CD4-positive, alpha-beta T cell (primary cell): ENCODE measurements around the gene ZNF84. TPM values are rescaled to one million over a fixed set of nuclear protein-coding genes. Genes with fewer than 3 reads are reported as not detected.
A peak's percentile ranks its signal among the peaks of the same experiment; 100 is the strongest.

Experiments
- ATAC-seq: fragments of 200-7000 bp; cut with Tn5 transposase; one replicate; pipeline ENCODE4 v1.10.0; 2022; ENCODE audit warnings: mild to moderate bottlenecking; ENCODE audit not compliant: poor library complexity
- CTCF ChIA-PET: fragments of 350-600 bp; sonication (Branson Sonifier 250); formaldehyde crosslinking; loops from one replicate; lab custom pipeline; 2021; ENCODE audit warnings: antibody characterized with exemption, inconsistent platforms; lab: Charles Lee
- POLR2A ChIA-PET: fragments of 350-600 bp; sonication (Branson Sonifier 250); formaldehyde crosslinking; loops from one replicate; lab custom pipeline; 2021; ENCODE audit warnings: antibody characterized with exemption, inconsistent platforms; lab: Charles Lee
- DNase-seq, 14 experiments: peaks; one replicate each; pipeline ENCODE4 v3.0.0-alpha.2; 2013 to 2020; ENCODE audit warnings: mixed read lengths in 2 of 14
- H3K27ac ChIP-seq, 2 donors: one replicate each; pipeline versions ENCODE4 v1.5.1 to v1.7.0; 2013; ENCODE audit warnings: low read length in 2 of 2, low read depth in 1 of 2, mild to moderate bottlenecking in 1 of 2
- H3K27me3 ChIP-seq, 2 experiments: 1 replicate in 1 of 2; 2 replicates in 1 of 2; pipeline versions ENCODE4 v1.6.1 to v1.7.0; 2013; ENCODE audit warnings: low read length in 2 of 2, control low read depth in 1 of 2, mild to moderate bottlenecking in 1 of 2, moderate library complexity in 1 of 2; ENCODE audit not compliant: insufficient read depth in 2 of 2, control insufficient read depth in 1 of 2
- H3K36me3 ChIP-seq: one replicate; pipeline ENCODE4 v1.6.1; 2013; ENCODE audit warnings: low read length, control low read depth; ENCODE audit not compliant: insufficient read depth
- H3K4me1 ChIP-seq: one replicate; pipeline ENCODE4 v1.6.1; 2013; ENCODE audit warnings: low read length, control low read depth; ENCODE audit not compliant: insufficient read depth
- H3K4me3 ChIP-seq: one replicate; pipeline ENCODE4 v1.5.1; 2013; ENCODE audit warnings: mild to moderate bottlenecking, low read length, moderate library complexity
- H3K9me3 ChIP-seq, 2 experiments: 1 replicate in 1 of 2; 2 replicates in 1 of 2; pipeline versions ENCODE4 v1.6.1 to v1.7.0; 2013; ENCODE audit warnings: low read length in 2 of 2, mild to moderate bottlenecking in 2 of 2, control low read depth in 1 of 2, moderate library complexity in 1 of 2; ENCODE audit not compliant: control insufficient read depth in 1 of 2, insufficient read depth in 1 of 2
- H3K27ac Mint-ChIP-seq: one replicate; pipeline ENCODE4 v1.8.0; 2020; ENCODE audit warnings: mixed read lengths
- H3K27me3 Mint-ChIP-seq: one replicate; pipeline ENCODE4 v1.8.0; 2021; ENCODE audit warnings: mixed read lengths
- H3K36me3 Mint-ChIP-seq: one replicate; pipeline ENCODE4 v1.8.0; 2021; ENCODE audit warnings: low read depth, mixed read lengths
- H3K4me1 Mint-ChIP-seq: one replicate; pipeline ENCODE4 v1.8.0; 2021; ENCODE audit warnings: low read depth, mixed read lengths
- H3K4me3 Mint-ChIP-seq: one replicate; pipeline ENCODE4 v1.8.0; 2020; ENCODE audit warnings: mild to moderate bottlenecking, mixed read lengths
- H3K9me3 Mint-ChIP-seq: one replicate; pipeline ENCODE4 v1.8.0; 2020; ENCODE audit warnings: mixed read lengths
- intact Hi-C, 2 experiments: fragments of 100-400 bp; cut with DNase I in 1 of 2; cut with micrococcal nuclease in 1 of 2; formaldehyde crosslinking; loops; one replicate each; pipeline versions ENCODE4 v1.15.1 to v1.9.0; 2023 to 2025; cut with DNase I, micrococcal nuclease
- total RNA-seq, 174 experiments: library from RNA in 2 of 174; stranded (reverse) in 2 of 174; gene quantifications; one replicate each; pipeline ENCODE4 v1.2.3 and lab custom pipeline; 2021 to 2026
- TF ChIP-seq, protein P1 (sequence below): fragments of 200-600 bp; IDR thresholded peaks from one replicate; pipeline ENCODE4 v1.8.0; 2022; ENCODE audit warnings: antibody characterized with exemption, mild to moderate bottlenecking

ZNF84 gene
- total RNA-seq, 2 experiments from 2014 or later = 22.8 to 26.0 TPM

DNA sequence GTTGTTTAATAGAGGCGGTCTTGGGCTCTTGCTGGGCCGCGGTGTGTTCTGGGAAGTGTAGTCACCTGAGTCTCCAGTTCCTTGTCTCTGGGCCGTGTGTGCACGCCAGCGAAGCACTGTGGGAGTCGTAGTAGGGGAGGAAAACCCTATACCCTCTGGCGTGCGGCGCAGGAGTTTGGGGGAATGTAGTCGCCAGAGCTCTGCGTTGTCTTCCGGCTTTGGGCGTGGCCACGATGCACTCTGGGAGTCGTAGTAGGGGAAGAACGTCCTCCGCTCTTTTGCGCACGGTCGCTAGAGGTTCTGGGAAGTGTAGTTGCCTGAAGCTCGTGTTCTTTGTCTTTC, 42.7 kb downstream of the ZNF84 start:
- Mint-ChIP-seq H3K27ac (no peak overlapping the region), H3K27me3 (no peaks in the 10 kb centered on the region), H3K4me3 (no peak overlapping the region), H3K9me3 (peaks cover 18% of the 10 kb centered on the region), H3K4me1 (peaks cover 16% of the 10 kb centered on the region), H3K36me3 (peaks cover 28% of the 10 kb centered on the region)
- DNase-seq (peak in 13 of 14 experiments; percentile 93 to 99 (median 94)), ATAC-seq (peak; percentile 72)
- POLR2A ChIA-PET = interaction anchor here (0.6 to 2.5 kb wide), 14 partner anchors 36 to 308 kb away, joined by 3 to 37 read pairs (median 6); partner anchors contain the start of genes CHFR, GOLGA3, ZNF10 and ZNF26
- TF ChIP-seq, protein P1, sequence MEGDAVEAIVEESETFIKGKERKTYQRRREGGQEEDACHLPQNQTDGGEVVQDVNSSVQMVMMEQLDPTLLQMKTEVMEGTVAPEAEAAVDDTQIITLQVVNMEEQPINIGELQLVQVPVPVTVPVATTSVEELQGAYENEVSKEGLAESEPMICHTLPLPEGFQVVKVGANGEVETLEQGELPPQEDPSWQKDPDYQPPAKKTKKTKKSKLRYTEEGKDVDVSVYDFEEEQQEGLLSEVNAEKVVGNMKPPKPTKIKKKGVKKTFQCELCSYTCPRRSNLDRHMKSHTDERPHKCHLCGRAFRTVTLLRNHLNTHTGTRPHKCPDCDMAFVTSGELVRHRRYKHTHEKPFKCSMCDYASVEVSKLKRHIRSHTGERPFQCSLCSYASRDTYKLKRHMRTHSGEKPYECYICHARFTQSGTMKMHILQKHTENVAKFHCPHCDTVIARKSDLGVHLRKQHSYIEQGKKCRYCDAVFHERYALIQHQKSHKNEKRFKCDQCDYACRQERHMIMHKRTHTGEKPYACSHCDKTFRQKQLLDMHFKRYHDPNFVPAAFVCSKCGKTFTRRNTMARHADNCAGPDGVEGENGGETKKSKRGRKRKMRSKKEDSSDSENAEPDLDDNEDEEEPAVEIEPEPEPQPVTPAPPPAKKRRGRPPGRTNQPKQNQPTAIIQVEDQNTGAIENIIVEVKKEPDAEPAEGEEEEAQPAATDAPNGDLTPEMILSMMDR = no peak
- H3K4me3 ChIP-seq = peak overlapping the region; percentile 82
- H3K4me1 ChIP-seq = peaks cover 23% of the 10 kb centered on the region
- intact Hi-C loops = loop anchor here (1.0 to 2.0 kb wide), 6 partner anchors 43 to 171 kb away; partner anchors contain the start of genes ZNF10 (in 2 of the 2), ZNF26 (in 2 of the 2), ZNF268 (in 2 of the 2) and ZNF84 (in 2 of the 2)
- H3K27ac ChIP-seq = peak overlapping the region; percentile 98 to 99
- H3K9me3 ChIP-seq = peaks cover 62 to 82% of the 10 kb centered on the region in 2 experiments
- peaks cover 26% of the 10 kb centered on the region for H3K36me3 ChIP-seq
- CTCF ChIA-PET = interaction anchor here (0.7 to 1.1 kb wide), 6 partner anchors 36 to 175 kb away, joined by 3 to 9 read pairs (median 6); partner anchors contain the start of genes ZNF26 and ZNF268
- H3K27me3 ChIP-seq = no peaks in the 10 kb centered on the region

DNA sequence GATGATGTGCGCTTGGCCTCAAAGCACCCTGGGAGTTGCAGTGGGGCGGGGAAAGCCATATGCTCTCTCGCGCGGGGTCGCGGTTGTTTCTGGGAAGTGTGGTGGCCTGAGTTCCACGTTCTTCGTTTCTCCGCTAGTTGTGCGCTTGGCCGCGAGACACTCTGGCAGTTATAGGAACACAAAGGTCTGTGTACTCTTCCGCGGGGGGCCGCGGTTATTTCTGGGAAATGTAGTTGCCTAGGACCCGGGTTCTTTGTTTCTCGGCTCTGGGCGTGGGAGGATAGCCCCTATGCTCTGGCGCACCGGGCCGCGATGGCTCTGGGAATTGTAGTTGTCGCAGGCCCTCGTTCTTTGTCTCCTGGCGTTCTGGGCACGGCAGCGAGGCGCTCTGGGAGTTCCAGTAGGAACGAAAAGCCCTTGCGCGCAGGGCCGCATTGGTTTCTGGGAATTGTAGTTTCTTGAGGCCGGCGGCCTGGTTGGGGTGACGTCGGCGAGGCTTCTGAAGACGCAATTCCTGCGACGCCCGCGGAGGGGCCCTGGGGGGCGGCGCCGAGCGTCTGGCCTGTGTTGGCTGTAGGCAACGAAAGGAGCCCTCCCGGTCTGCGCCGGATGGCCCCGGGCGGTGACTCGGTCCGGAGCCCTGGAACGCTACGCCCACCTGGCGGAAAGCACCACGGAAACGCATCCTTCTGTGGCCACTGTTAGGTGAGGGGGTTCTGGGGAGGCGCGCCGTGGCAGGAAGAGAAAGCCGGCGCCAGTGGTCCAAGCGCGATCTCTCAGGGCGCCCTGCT, 43.3 kb downstream of the ZNF84 start, which contains the start of gene ZNF140:
TSS of gene ZNF140 (plus strand) at position 556 of the 791 bp plus-strand sequence. CDS start 398 bp downstream, outside the sequence.
- peaks cover 59 to 82% of the 10 kb centered on the region in 2 experiments for H3K9me3 ChIP-seq
- Mint-ChIP-seq H3K27me3 (no peaks in the 10 kb centered on the region), H3K36me3 (peaks cover 23% of the 10 kb centered on the region), H3K4me3 (peak within 1 kb of the TSS; percentile 74), H3K27ac (no peak within 1 kb of the TSS), H3K9me3 (peaks cover 19% of the 10 kb centered on the region), H3K4me1 (peaks cover 16% of the 10 kb centered on the region)
- peak within 1 kb of the TSS; percentile 98 to 99 for H3K27ac ChIP-seq
- H3K36me3 ChIP-seq = peaks cover 32% of the 10 kb centered on the region
- no peaks in the 10 kb centered on the region for H3K27me3 ChIP-seq
- intact Hi-C loops = loop anchor here (1.0 to 2.0 kb wide), 6 partner anchors 43 to 172 kb away; partner anchors contain the start of genes ZNF10 (in 2 of the 2), ZNF26 (in 2 of the 2), ZNF268 (in 2 of the 2) and ZNF84 (in 2 of the 2)
- DNase-seq = peak; percentile 86 to 98 (median 92)
- TF ChIP-seq, protein P1 = peak; percentile 43
- peaks cover 23% of the 10 kb centered on the region for H3K4me1 ChIP-seq
- ChIA-PET POLR2A (interaction anchor here (0.6 to 2.5 kb wide), 16 partner anchors 37 to 309 kb away, joined by 3 to 37 read pairs (median 6); partner anchors contain the start of genes CHFR, GOLGA3, ZNF10 and ZNF26), CTCF (interaction anchor here (0.7 to 1.1 kb wide), 6 partner anchors 36 to 176 kb away, joined by 3 to 9 read pairs (median 6); partner anchors contain the start of genes ZNF26 and ZNF268)
- peak within 1 kb of the TSS; percentile 82 for H3K4me3 ChIP-seq
- ATAC-seq = peak; percentile 54

DNA sequence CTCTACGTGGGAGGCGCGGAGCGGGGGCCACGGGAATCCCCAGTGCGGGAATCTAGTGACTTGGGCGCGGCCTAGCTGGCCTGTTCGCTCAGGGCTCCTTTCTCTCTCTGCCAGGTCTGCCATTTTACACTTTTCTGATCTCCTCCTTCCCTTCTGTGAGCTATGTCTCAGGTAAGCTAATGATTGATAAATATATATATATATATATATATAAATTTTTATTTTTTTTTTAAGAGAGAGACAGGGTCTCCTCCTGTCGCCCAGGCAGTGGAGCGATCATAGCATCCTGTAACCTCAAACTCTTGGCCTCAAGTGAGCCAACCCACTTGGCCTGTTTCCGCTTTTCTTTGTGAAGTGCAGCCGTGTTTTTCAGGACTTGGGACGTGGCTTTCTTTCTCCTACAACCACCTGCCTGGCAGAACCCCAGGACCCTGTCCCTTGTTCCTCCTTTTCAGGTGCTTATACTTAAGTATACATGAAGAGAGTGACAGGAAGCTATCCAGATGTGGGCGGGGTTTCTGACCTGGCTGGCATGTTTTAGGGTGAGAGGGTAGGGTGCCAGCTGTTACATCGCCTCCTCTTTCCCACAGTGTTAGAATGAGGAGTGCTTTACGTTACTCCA, 44.0 kb downstream of the ZNF84 start:
- TF ChIP-seq, protein P1 = no peak
- Mint-ChIP-seq H3K4me3 (peak overlapping the region; percentile 74), H3K9me3 (peaks cover 19% of the 10 kb centered on the region), H3K4me1 (peaks cover 16% of the 10 kb centered on the region), H3K27ac (no peak overlapping the region), H3K36me3 (peaks cover 19% of the 10 kb centered on the region), H3K27me3 (no peaks in the 10 kb centered on the region)
- H3K36me3 ChIP-seq = peaks cover 39% of the 10 kb centered on the region
- POLR2A ChIA-PET = interaction anchor here (0.6 to 2.5 kb wide), 8 partner anchors 24 to 208 kb away, joined by 3 to 37 read pairs (median 7); partner anchors contain the start of genes ZNF10, ZNF26, ZNF268 and ZNF84
- peak overlapping the region; percentile 98 to 99 for H3K27ac ChIP-seq
- peak; percentile 24 for ATAC-seq
- H3K27me3 ChIP-seq = no peaks in the 10 kb centered on the region
- CTCF ChIA-PET = interaction anchor here (1.6 kb wide), 1 partner anchor 100 kb away, joined by 6 read pairs; the partner anchor contains the start of gene ZNF268
- intact Hi-C loops = loop anchor here in 1 of 2 experiments (2.0 kb wide), 1 partner anchor 172 kb away; no protein-coding TSS in a partner anchor
- H3K4me1 ChIP-seq = peaks cover 23% of the 10 kb centered on the region
- H3K4me3 ChIP-seq = peak overlapping the region; percentile 82
- DNase-seq = peak in 3 of 14 experiments; percentile 4 to 91 (median 4)
- peaks cover 54 to 83% of the 10 kb centered on the region in 2 experiments for H3K9me3 ChIP-seq
